Progenitor cell of endocrine pancreas (in vitro differentiated cells): Measurements from ENCODE around the gene REC8. TPM values are rescaled to one million over a fixed set of nuclear protein-coding genes. Genes with fewer than 3 reads are reported as not detected.

ENCODE experiments used
- DNase-seq: peaks from one replicate; pipeline ENCODE4 v3.0.0; 2021; ENCODE audit warnings: low spot score; ENCODE audit not compliant: unreplicated experiment
- H3K27ac Mint-ChIP-seq: 2 replicates; pipeline ENCODE4 v1.8.0; 2021; ENCODE audit warnings: mild to moderate bottlenecking, moderate library complexity, mixed read lengths
- H3K27me3 Mint-ChIP-seq: 2 replicates; pipeline ENCODE4 v1.8.0; 2021; ENCODE audit warnings: mixed read lengths
- H3K36me3 Mint-ChIP-seq: 2 replicates; pipeline ENCODE4 v1.8.0; 2022; ENCODE audit warnings: mixed read lengths; ENCODE audit not compliant: insufficient read depth
- H3K4me1 Mint-ChIP-seq: 2 replicates; pipeline ENCODE4 v1.8.0; 2021; ENCODE audit warnings: low read depth, mixed read lengths
- H3K4me3 Mint-ChIP-seq: 2 replicates; pipeline ENCODE4 v1.8.0; 2021; ENCODE audit warnings: low read depth, mild to moderate bottlenecking, moderate library complexity, mixed read lengths
- H3K9me3 Mint-ChIP-seq: 2 replicates; pipeline ENCODE4 v1.8.0; 2021; ENCODE audit warnings: low read depth, mixed read lengths
- CTCF ChIP-seq: fragments of 200-600 bp; sonication (generic); IDR thresholded peaks from one replicate; pipeline ENCODE4 v1.5.0; 2021; ENCODE audit warnings: antibody characterized with exemption, mild to moderate bottlenecking; ENCODE audit not compliant: unreplicated experiment
- total RNA-seq: library from RNA; stranded (reverse); gene quantifications from 2 replicates; pipeline ENCODE4 v1.2.1, GENCODE V29; 2021

REC8 gene
- total RNA-seq, 1 donor from 2014 or later: 408 TPM

GRCh38 chr14:24135834-24136683 is 35.8 kb upstream of the REC8 start, which contains the start of gene PSME1:
Gene PSME1, plus strand, starts transcription at chr14:24136194. Its CDS starts 69 bp downstream, at chr14:24136263.
- Mint-ChIP-seq H3K4me1 (peaks cover 25% of the 10 kb centered on the region), H3K4me3 (peak within 1 kb of the TSS; percentile 89), H3K9me3 (no peaks in the 10 kb centered on the region), H3K36me3 (peaks cover 5% of the 10 kb centered on the region), H3K27ac (peak within 1 kb of the TSS; percentile 88), H3K27me3 (no peaks in the 10 kb centered on the region)
- TF ChIP-seq CTCF: no peak
- peak; percentile 87 for DNase-seq

GRCh38 chr14:24136684-24137528 is 35.0 kb upstream of the REC8 start:
- DNase-seq: no peak
- Mint-ChIP-seq H3K9me3 (no peaks in the 10 kb centered on the region), H3K36me3 (peaks cover 5% of the 10 kb centered on the region), H3K4me3 (peak overlapping the region; percentile 89), H3K27ac (peak overlapping the region; percentile 20), H3K27me3 (no peaks in the 10 kb centered on the region), H3K4me1 (peaks cover 27% of the 10 kb centered on the region)
- no peak for TF ChIP-seq CTCF

- Mint-ChIP-seq H3K4me1 (peaks cover 28% of the 10 kb centered on the region), H3K27ac (no peak overlapping the region), H3K4me3 (peak overlapping the region; percentile 55), H3K9me3 (no peaks in the 10 kb centered on the region), H3K36me3 (peaks cover 5% of the 10 kb centered on the region), H3K27me3 (no peaks in the 10 kb centered on the region)
- DNase-seq: no peak
- TF ChIP-seq CTCF: no peak
Measured at GRCh38 chr14:24137529-24138395, 34.1 kb upstream of the REC8 start.

GRCh38 chr14:24138396-24139271 is 33.2 kb upstream of the REC8 start:
- H3K27ac Mint-ChIP-seq: no peak overlapping the region

More at GRCh38 chr14:24138396-24139271, 33.2 kb upstream of the REC8 start:
- H3K4me3 Mint-ChIP-seq: peak overlapping the region; percentile 61
- TF ChIP-seq CTCF: no peak
- H3K27me3 Mint-ChIP-seq: no peaks in the 10 kb centered on the region
- H3K9me3 Mint-ChIP-seq: no peaks in the 10 kb centered on the region
- H3K4me1 Mint-ChIP-seq: peaks cover 28% of the 10 kb centered on the region
- no peak for DNase-seq
- peaks cover 5% of the 10 kb centered on the region for H3K36me3 Mint-ChIP-seq
